Measurements from ENCODE around the gene COL10A1. TPM values are rescaled to one million over a fixed set of nuclear protein-coding genes. Genes with fewer than 3 reads are reported as not detected.

COL10A1 gene
- total RNA-seq, 1 experiment from 2014 or later, result not detected

DNA sequence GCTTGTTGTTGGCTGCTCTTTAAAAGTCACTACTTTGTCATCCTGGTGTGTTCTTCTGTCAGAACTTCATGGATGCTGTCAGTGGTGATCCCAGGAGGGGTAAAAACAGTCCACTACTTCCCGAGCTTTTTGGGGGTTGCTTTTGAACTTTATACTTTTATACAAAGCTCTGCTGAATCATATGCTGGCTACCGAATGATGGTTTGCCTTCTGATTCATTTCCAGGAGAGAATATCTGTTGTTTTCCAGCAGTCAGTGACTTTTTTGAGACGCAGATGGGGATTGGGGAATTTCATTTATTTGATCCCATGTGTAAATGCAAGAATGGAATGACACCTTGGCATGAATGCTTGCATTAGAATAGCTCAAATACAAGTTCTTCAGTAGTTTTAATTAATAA is 32.7 kb upstream of the COL10A1 start:
- Histone ChIP-seq H3K14ac (ENCODE audit: insufficient read depth, low read length) (no peak overlapping the region), H4K91ac (ENCODE audit: insufficient read length, low read depth, low read length) (no peak overlapping the region), H3K4ac (ENCODE audit: low read depth, low read length) (no peak overlapping the region), H3K18ac (ENCODE audit: insufficient read length, low read depth, low read length) (no peak overlapping the region), H2BK5ac (ENCODE audit: insufficient read length, low read length) (no peak overlapping the region), H3K27me3 (ENCODE audit: insufficient read depth, low read length) (no peaks in the 10 kb centered on the region), H3K23me2 (ENCODE audit: insufficient read length, low read depth, low read length, poor library complexity, severe bottlenecking) (no peaks in the 10 kb centered on the region), H3K79me2 (ENCODE audit: insufficient read depth, low read length) (no peaks in the 10 kb centered on the region), H3T11ph (ENCODE audit: low read length) (no peak overlapping the region), H2BK15ac (ENCODE audit: low read depth, low read length) (no peak overlapping the region), H2BK12ac (ENCODE audit: insufficient read length, low read depth, low read length) (no peak overlapping the region), H2BK20ac (ENCODE audit: low read depth, low read length, poor library complexity, severe bottlenecking) (no peak overlapping the region), H3K23ac (ENCODE audit: insufficient read length, low read depth, low read length) (no peak overlapping the region), H4K5ac (ENCODE audit: insufficient read length, low read depth, low read length) (no peak overlapping the region), H3K9me3 (ENCODE audit: control insufficient read depth, low read depth, low read length) (no peaks in the 10 kb centered on the region), H3K56ac (ENCODE audit: insufficient read length, low read depth, low read length) (no peak overlapping the region), H4K8ac (replicated peaks; ENCODE audit: insufficient read length, low read depth, low read length) (no peak overlapping the region), H3K4me1 (ENCODE audit: insufficient read depth, low read length) (peaks cover 4% of the 10 kb centered on the region; the same call in 1 of the 2 replicates), H4K20me1 (ENCODE audit: control insufficient read depth, insufficient read depth, insufficient read length) (no peaks in the 10 kb centered on the region), H3K4me2 (ENCODE audit: insufficient read depth, insufficient read length, low read length) (no peak overlapping the region), H3K27ac (ENCODE audit: insufficient read length, low read depth, low read length) (no peak overlapping the region), H3K9ac (ENCODE audit: extremely low read depth, insufficient read length, low read length) (no peak overlapping the region), H3K79me1 (ENCODE audit: insufficient read depth, low read depth, low read length, poor library complexity, severe bottlenecking) (no peaks in the 10 kb centered on the region), H2BK120ac (ENCODE audit: low read depth, low read length, poor library complexity, severe bottlenecking) (no peak overlapping the region), H2AK5ac (ENCODE audit: insufficient read length, low read length) (no peak overlapping the region), H2AFZ (ENCODE audit: low read length) (no peak overlapping the region)
- H3K4me3 Mint-ChIP-seq, result no peak overlapping the region
- no peak for DNase-seq
- TF ChIP-seq, protein P1, sequence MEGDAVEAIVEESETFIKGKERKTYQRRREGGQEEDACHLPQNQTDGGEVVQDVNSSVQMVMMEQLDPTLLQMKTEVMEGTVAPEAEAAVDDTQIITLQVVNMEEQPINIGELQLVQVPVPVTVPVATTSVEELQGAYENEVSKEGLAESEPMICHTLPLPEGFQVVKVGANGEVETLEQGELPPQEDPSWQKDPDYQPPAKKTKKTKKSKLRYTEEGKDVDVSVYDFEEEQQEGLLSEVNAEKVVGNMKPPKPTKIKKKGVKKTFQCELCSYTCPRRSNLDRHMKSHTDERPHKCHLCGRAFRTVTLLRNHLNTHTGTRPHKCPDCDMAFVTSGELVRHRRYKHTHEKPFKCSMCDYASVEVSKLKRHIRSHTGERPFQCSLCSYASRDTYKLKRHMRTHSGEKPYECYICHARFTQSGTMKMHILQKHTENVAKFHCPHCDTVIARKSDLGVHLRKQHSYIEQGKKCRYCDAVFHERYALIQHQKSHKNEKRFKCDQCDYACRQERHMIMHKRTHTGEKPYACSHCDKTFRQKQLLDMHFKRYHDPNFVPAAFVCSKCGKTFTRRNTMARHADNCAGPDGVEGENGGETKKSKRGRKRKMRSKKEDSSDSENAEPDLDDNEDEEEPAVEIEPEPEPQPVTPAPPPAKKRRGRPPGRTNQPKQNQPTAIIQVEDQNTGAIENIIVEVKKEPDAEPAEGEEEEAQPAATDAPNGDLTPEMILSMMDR (conservative IDR thresholded peaks at IDR 0.05), result no peak
- peaks cover 4 to 6% of the 10 kb centered on the region in 2 experiments for H3K4me1 Mint-ChIP-seq
- peak overlapping the region; percentile 11 to 75 (median 55); a peak in 5 of 7 replicates for H3K27ac Mint-ChIP-seq
- H3K9me3 Mint-ChIP-seq, result peaks cover 4 to 6% of the 10 kb centered on the region in 2 experiments; a peak in 2 of 5 replicates
- peaks cover 11 to 23% (median 13%) of the 10 kb centered on the region in 3 experiments for H3K36me3 Mint-ChIP-seq (ENCODE audit: insufficient read depth in 1 of 3, low read depth in 3 of 3)
- no peaks in the 10 kb centered on the region for H3K27me3 Mint-ChIP-seq (ENCODE audit: low read depth)
- WGBS (ENCODE audit: extremely low coverage, insufficient read length, low lambda C conversion rate), result no CpG with 5 or more reads among the region's 3 CpGs
